K562 (cell line): ENCODE data around the gene HNRNPH1. TPM values are rescaled to one million over a fixed set of nuclear protein-coding genes. Genes with fewer than 3 reads are reported as not detected.

ENCODE experiments used
- E2F4 ChIP-seq: sonication (generic); formaldehyde crosslinking; IDR thresholded peaks from 2 replicates; pipeline ENCODE4 v1.8.0; 2022; ENCODE audit warnings: mild to moderate bottlenecking, low read depth, missing genetic modification reagents
- ETV6 ChIP-seq, 3 experiments: fragments of 150-350 bp in 1 of 3; sonication (generic) in 1 of 3; formaldehyde crosslinking in 1 of 3; IDR thresholded peaks; 2 replicates each; pipeline versions ENCODE4 v1.6.1 to v1.8.0; 2014 to 2022; ENCODE audit warnings: borderline replicate concordance in 2 of 3, low read depth in 2 of 3, antibody characterized with exemption in 1 of 3, low read length in 1 of 3, mild to moderate bottlenecking in 1 of 3, missing genetic modification reagents in 1 of 3
- GTF2A2 ChIP-seq: IDR thresholded peaks from 2 replicates; pipeline ENCODE4 v1.6.1; 2016; ENCODE audit warnings: mild to moderate bottlenecking, missing genetic modification characterization, missing compliant biosample characterization
- JUNB ChIP-seq: fragments of 450-650 bp; formaldehyde crosslinking; conservative IDR thresholded peaks from 2 replicates; pipeline ENCODE4 v1.4.0; 2020; ENCODE audit warnings: mild to moderate bottlenecking
- PRMT5 ChIP-seq: sonication (generic); formaldehyde crosslinking; IDR thresholded peaks from 2 replicates; pipeline ENCODE4 v1.5.0; 2020; ENCODE audit warnings: missing genetic modification reagents
- SAP30 ChIP-seq: fragments of 200-600 bp; sonication (generic); IDR thresholded peaks from 2 replicates; pipeline ENCODE4 v1.6.1; 2012; ENCODE audit warnings: borderline replicate concordance, low read depth, mild to moderate bottlenecking, moderate library complexity, low read length, control low read depth, inconsistent platforms; ENCODE audit not compliant: insufficient read depth, poor library complexity, severe bottlenecking
- YY1 ChIP-seq, 3 experiments: IDR thresholded peaks; 2 replicates each; pipeline ENCODE4 v1.6.1; 2011; ENCODE audit warnings: low read length in 2 of 3, mild to moderate bottlenecking in 2 of 3, moderate library complexity in 2 of 3, borderline replicate concordance in 1 of 3, control low read depth in 1 of 3, low read depth in 1 of 3; ENCODE audit not compliant: insufficient read depth in 3 of 3, insufficient replicate concordance in 2 of 3, control insufficient read depth in 1 of 3, insufficient read length in 1 of 3; ENCODE audit errors: extremely low read depth in 1 of 3
- ZC3H11A ChIP-seq: IDR thresholded peaks from 2 replicates; pipeline ENCODE4 v1.6.1; 2012; ENCODE audit warnings: low read depth, low read length, improper control_type of control experiment
- ZNF133 ChIP-seq: fragments of 250-450 bp; sonication (Bioruptor Pico); IDR thresholded peaks from 2 replicates; pipeline ENCODE4 v1.4.0; 2020; ENCODE audit warnings: mild to moderate bottlenecking
- ZNF165 ChIP-seq: fragments of 250-450 bp; sonication (Bioruptor Pico); IDR thresholded peaks from 2 replicates; pipeline ENCODE4 v1.4.0; 2020; ENCODE audit warnings: borderline replicate concordance
- ZNF184 ChIP-seq: sonication (generic); formaldehyde crosslinking; IDR thresholded peaks from 2 replicates; pipeline ENCODE4 v1.5.0; 2020; ENCODE audit warnings: missing genetic modification reagents
- ZNF408 ChIP-seq: fragments of 250-450 bp; sonication (Bioruptor Pico); IDR thresholded peaks from 2 replicates; pipeline ENCODE4 v1.4.0; 2020; ENCODE audit warnings: low read depth, mild to moderate bottlenecking, moderate library complexity
- polyA plus RNA-seq, 8 experiments: library from polyadenylated mRNA; depleted of rRNA in 4 of 8; stranded (reverse) in 5 of 8; unstranded in 3 of 8; fragments of >200 nt; fragmentation: Nextera tagmentation in 2 of 8; fragmentation: Illumina TruSeq in 1 of 8; extraction: Ambion mirVana in 2 of 8; extraction: Trizol in 1 of 8; gene quantifications; 2 replicates each; pipeline versions ENCODE4 v1.2.1 to v1.2.3, GENCODE V29; 2011 to 2014; ENCODE audit warnings: inconsistent platforms in 1 of 8, missing spikeins in 1 of 8
- total RNA-seq, 7 experiments: library from RNA; depleted of rRNA in 6 of 7; stranded (reverse); fragments of >200 nt in 6 of 7; fragmentation: Illumina TruSeq in 2 of 7; extraction: Trizol in 2 of 7; gene quantifications; 2 replicates each; pipeline versions ENCODE4 v1.2.1 to v1.2.3, GENCODE V29; 2011 to 2021; ENCODE audit warnings: low replicate concordance in 1 of 7
- TF ChIP-seq, protein P1 (sequence below), 2 experiments: fragments of 450-650 bp; conservative IDR thresholded peaks; 2 replicates each; pipeline ENCODE4 v1.6.1; 2017; ENCODE audit warnings: mild to moderate bottlenecking in 2 of 2, moderate library complexity in 2 of 2
- TF ChIP-seq, protein P2 (sequence below), 2 experiments: fragments of 450-650 bp; IDR thresholded peaks; 2 replicates each; pipeline ENCODE4 v1.6.1; 2016
- TF ChIP-seq, protein P3 (sequence below), 2 experiments: fragments of 200-800 bp in 1 of 2; sonication (Bioruptor generic) in 1 of 2; sonication (generic) in 1 of 2; formaldehyde crosslinking in 1 of 2; IDR thresholded peaks in 1 of 2; conservative IDR thresholded peaks in 1 of 2; 2 replicates each; pipeline versions ENCODE4 v1.5.0 to v1.6.1; 2016 to 2020; ENCODE audit warnings: missing compliant biosample characterization in 1 of 2, missing genetic modification characterization in 1 of 2, missing genetic modification reagents in 1 of 2
- TF ChIP-seq, protein P4 (sequence below), 2 experiments: IDR thresholded peaks; 2 replicates each; pipeline ENCODE4 v1.6.1; 2011; ENCODE audit warnings: borderline replicate concordance in 1 of 2, control low read depth in 1 of 2, low read depth in 1 of 2, low read length in 1 of 2, mild to moderate bottlenecking in 1 of 2, mixed read lengths in 1 of 2, moderate library complexity in 1 of 2; ENCODE audit not compliant: insufficient read depth in 1 of 2, insufficient read length in 1 of 2, poor library complexity in 1 of 2, severe bottlenecking in 1 of 2; ENCODE audit errors: extremely low read depth in 1 of 2

HNRNPH1 gene
- total and polyA plus RNA-seq, 9 of the 15 experiments (the other 6 are each of a cell fraction or from before 2014, with no cell fraction given), result 103 to 656 (median 561) TPM

DNA sequence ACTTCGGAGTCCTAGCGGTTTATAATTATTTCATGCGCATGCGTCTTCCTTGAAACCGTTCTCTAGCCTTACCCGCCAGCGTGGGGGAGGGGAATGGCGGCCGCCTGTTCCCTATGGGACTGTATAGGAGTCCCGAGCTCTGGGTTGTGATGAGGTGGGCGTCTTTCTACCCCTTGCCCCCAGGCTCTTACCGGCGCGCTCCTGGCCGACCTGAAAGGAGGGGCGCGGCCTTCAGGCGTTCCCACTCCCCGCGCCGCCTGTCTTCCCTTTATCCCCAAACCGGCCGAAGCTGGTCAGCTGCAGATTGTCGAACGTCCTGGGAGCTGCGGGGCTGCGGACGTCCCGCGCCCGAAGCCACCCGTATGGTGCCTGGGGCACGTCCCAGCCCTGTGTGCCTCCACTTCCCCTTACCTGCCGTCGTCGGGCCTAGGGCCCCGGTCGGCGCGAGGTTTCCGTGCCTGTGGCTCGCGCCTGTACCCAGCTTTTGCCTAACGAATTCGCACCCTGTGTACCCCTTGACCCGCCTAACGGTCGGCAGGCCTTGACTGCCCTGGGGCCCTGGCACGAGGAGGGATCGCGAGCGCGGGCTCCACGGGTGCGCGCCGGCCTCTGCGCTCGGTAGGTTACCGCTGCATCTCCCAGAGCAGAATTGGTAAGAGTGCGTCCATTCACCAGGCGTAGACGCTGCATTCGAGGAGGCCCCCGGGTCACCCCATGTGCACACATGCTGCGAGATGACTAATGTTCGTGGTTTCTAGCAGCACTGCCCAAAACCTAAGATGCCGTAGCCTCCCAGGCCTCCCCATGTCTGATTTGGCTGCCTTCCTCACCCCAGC is 653 bp upstream of the HNRNPH1 start (continued):
- TF ChIP-seq, protein P1, sequence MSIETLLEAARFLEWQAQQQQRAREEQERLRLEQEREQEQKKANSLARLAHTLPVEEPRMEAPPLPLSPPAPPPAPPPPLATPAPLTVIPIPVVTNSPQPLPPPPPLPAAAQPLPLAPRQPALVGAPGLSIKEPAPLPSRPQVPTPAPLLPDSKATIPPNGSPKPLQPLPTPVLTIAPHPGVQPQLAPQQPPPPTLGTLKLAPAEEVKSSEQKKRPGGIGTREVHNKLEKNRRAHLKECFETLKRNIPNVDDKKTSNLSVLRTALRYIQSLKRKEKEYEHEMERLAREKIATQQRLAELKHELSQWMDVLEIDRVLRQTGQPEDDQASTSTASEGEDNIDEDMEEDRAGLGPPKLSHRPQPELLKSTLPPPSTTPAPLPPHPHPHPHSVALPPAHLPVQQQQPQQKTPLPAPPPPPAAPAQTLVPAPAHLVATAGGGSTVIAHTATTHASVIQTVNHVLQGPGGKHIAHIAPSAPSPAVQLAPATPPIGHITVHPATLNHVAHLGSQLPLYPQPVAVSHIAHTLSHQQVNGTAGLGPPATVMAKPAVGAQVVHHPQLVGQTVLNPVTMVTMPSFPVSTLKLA (conservative IDR thresholded peaks at IDR 0.05), result 0 out of 4 replicates have a peak, but pooled peaks of 1 of the 2 experiments have one; percentile 25
- TF ChIP-seq PRMT5 (0 out of 2 replicates have a peak, but pooled peaks have one; percentile 18), ZC3H11A (no peak), YY1 (IDR thresholded peaks at IDR 0.05; ENCODE audit: borderline replicate concordance in 1 of 3, control insufficient read depth in 1 of 3, extremely low read depth in 1 of 3, insufficient read depth in 3 of 3, insufficient read length in 1 of 3, insufficient replicate concordance in 2 of 3, low read depth in 1 of 3, low read length in 2 of 3) (peak; percentile 70 to 94 (median 86)), SAP30 (no peak), ETV6 (IDR thresholded peaks at IDR 0.05; ENCODE audit: borderline replicate concordance in 1 of 2, low read depth in 2 of 2, low read length in 1 of 2) (no peak), ETV6 (CRISPR knock-in tag; IDR thresholded peaks at IDR 0.05; ENCODE audit: borderline replicate concordance) (no peak), ZNF165 (CRISPR knock-in tag) (peak; percentile 68; the same call in 1 of the 2 replicates), ZNF133 (CRISPR knock-in tag) (no peak), GTF2A2 (tag) (peak; percentile 79), ZNF184 (no peak), E2F4 (CRISPR knock-in tag) (0 out of 2 replicates have a peak, but pooled peaks have one; percentile 58), ZNF408 (no peak), JUNB (CRISPR knock-in tag) (no peak)
- TF ChIP-seq, protein P2, sequence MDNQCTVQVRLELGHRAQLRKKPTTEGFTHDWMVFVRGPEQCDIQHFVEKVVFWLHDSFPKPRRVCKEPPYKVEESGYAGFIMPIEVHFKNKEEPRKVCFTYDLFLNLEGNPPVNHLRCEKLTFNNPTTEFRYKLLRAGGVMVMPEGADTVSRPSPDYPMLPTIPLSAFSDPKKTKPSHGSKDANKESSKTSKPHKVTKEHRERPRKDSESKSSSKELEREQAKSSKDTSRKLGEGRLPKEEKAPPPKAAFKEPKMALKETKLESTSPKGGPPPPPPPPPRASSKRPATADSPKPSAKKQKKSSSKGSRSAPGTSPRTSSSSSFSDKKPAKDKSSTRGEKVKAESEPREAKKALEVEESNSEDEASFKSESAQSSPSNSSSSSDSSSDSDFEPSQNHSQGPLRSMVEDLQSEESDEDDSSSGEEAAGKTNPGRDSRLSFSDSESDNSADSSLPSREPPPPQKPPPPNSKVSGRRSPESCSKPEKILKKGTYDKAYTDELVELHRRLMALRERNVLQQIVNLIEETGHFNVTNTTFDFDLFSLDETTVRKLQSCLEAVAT (IDR thresholded peaks at IDR 0.05), result peak in 1 of 2 experiments; percentile 51; a peak in 1 of 4 replicates
- TF ChIP-seq, protein P3, sequence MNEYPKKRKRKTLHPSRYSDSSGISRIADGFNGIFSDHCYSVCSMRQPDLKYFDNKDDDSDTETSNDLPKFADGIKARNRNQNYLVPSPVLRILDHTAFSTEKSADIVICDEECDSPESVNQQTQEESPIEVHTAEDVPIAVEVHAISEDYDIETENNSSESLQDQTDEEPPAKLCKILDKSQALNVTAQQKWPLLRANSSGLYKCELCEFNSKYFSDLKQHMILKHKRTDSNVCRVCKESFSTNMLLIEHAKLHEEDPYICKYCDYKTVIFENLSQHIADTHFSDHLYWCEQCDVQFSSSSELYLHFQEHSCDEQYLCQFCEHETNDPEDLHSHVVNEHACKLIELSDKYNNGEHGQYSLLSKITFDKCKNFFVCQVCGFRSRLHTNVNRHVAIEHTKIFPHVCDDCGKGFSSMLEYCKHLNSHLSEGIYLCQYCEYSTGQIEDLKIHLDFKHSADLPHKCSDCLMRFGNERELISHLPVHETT (CRISPR knock-in tag; conservative IDR thresholded peaks at IDR 0.05 in 1 of 2, IDR thresholded peaks at IDR 0.05 in 1 of 2), result peak in 1 of 2 experiments; percentile 56; a peak in 1 of 4 replicates
- TF ChIP-seq, protein P4, sequence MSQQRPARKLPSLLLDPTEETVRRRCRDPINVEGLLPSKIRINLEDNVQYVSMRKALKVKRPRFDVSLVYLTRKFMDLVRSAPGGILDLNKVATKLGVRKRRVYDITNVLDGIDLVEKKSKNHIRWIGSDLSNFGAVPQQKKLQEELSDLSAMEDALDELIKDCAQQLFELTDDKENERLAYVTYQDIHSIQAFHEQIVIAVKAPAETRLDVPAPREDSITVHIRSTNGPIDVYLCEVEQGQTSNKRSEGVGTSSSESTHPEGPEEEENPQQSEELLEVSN (IDR thresholded peaks at IDR 0.05; ENCODE audit: borderline replicate concordance in 1 of 2, extremely low read depth in 1 of 2, insufficient read depth in 1 of 2, insufficient read length in 1 of 2, low read depth in 1 of 2, low read length in 1 of 2, poor library complexity in 1 of 2, severe bottlenecking in 1 of 2), result peak; percentile 57 to 75
